GM11168 (cell line): ENCODE data around the gene CRTC1.

ENCODE experiments used
- in situ Hi-C: fragments of 300-500 bp; cut with MboI; formaldehyde crosslinking; loops from one replicate; pipeline ENCODE4 v1.12.0; 2022; ENCODE audit warnings: low sequenced_read_pairs; ENCODE audit not compliant: unreplicated experiment

The CRTC1 gene

GRCh38 chr19:18742838-18743783, 59.6 kb downstream of the CRTC1 start:
- in situ Hi-C loops: no loop called here

- in situ Hi-C loops: no loop called here
Observed at GRCh38 chr19:18743784-18744418, 60.4 kb downstream of the CRTC1 start.

GRCh38 chr19:18745012-18745735, 61.7 kb downstream of the CRTC1 start:
- in situ Hi-C loops: no loop called here

GRCh38 chr19:18745931-18746330, 62.5 kb downstream of the CRTC1 start:
- in situ Hi-C loops: no loop called here

- in situ Hi-C loops: no loop called here
Observed at GRCh38 chr19:18746401-18747325, 63.2 kb downstream of the CRTC1 start.

- in situ Hi-C loops: no loop called here
Observed at GRCh38 chr19:18749362-18750231, 66.1 kb downstream of the CRTC1 start.

- in situ Hi-C loops: no loop called here
Observed at GRCh38 chr19:18750295-18750970, 67.0 kb downstream of the CRTC1 start.

- in situ Hi-C loops: no loop called here
Observed at GRCh38 chr19:18751571-18751970, 68.1 kb downstream of the CRTC1 start.

- in situ Hi-C loops: no loop called here
Observed at GRCh38 chr19:18754501-18754900, 71.0 kb downstream of the CRTC1 start.

- in situ Hi-C loops: no loop called here
Observed at GRCh38 chr19:18756896-18757295, 73.4 kb downstream of the CRTC1 start.

- in situ Hi-C loops: no loop called here
Observed at GRCh38 chr19:18759304-18759994, 76.0 kb downstream of the CRTC1 start.

GRCh38 chr19:18759995-18760426, 76.5 kb downstream of the CRTC1 start:
- in situ Hi-C loops: no loop called here

- in situ Hi-C loops: no loop called here
Observed at GRCh38 chr19:18760440-18761383, 77.2 kb downstream of the CRTC1 start.

GRCh38 chr19:18761531-18762110, 78.1 kb downstream of the CRTC1 start:
- in situ Hi-C loops: no loop called here

GRCh38 chr19:18762125-18763023, 78.9 kb downstream of the CRTC1 start:
- in situ Hi-C loops: no loop called here
